ACC112 (cell line): Measurements from ENCODE around the gene TMEM87B.
A peak's percentile ranks its signal among the peaks of the same experiment; 100 is the strongest.
"Not testable (repeated sequence)": the region's sequence is repeated elsewhere in the genome, so short reads cannot be mapped to it uniquely, and the experiment has no call there.

ENCODE experiments used
- H2AFZ ChIP-seq: fragments of 200-600 bp; sonication (generic); one replicate; pipeline ENCODE4 v1.6.0; 2017; ENCODE audit warnings: antibody characterized with exemption, low read length; ENCODE audit not compliant: unreplicated experiment
- H3K27ac ChIP-seq: fragments of 200-600 bp; sonication (generic); 2 replicates; pipeline ENCODE4 v1.5.1; 2014; ENCODE audit warnings: low read depth, mild to moderate bottlenecking, antibody characterized with exemption, low read length, moderate library complexity
- H3K27me3 ChIP-seq: fragments of 200-600 bp; sonication (generic); 2 replicates; pipeline ENCODE4 v1.6.1; 2014; ENCODE audit warnings: mild to moderate bottlenecking, antibody characterized with exemption, low read length, moderate library complexity, mixed read lengths; ENCODE audit not compliant: insufficient read depth
- H3K36me3 ChIP-seq: fragments of 200-600 bp; sonication (generic); 2 replicates; pipeline ENCODE4 v1.6.1; 2016; ENCODE audit warnings: mild to moderate bottlenecking, antibody characterized with exemption, low read length, moderate library complexity, mixed read lengths; ENCODE audit not compliant: insufficient read depth
- H3K4me1 ChIP-seq: fragments of 200-600 bp; sonication (generic); one replicate; pipeline ENCODE4 v1.6.1; 2016; ENCODE audit warnings: low read length, mixed read lengths; ENCODE audit not compliant: insufficient read depth, unreplicated experiment, control insufficient read depth
- H3K4me3 ChIP-seq: fragments of 200-600 bp; sonication (generic); 2 replicates; pipeline ENCODE4 v1.5.1; 2014; ENCODE audit warnings: mild to moderate bottlenecking, low read depth, low read length
- H3K79me2 ChIP-seq: fragments of 200-600 bp; sonication (generic); one replicate; pipeline ENCODE4 v1.6.0; 2016; ENCODE audit warnings: low read length; ENCODE audit not compliant: control insufficient read depth, unreplicated experiment, insufficient read depth

TMEM87B gene

DNA sequence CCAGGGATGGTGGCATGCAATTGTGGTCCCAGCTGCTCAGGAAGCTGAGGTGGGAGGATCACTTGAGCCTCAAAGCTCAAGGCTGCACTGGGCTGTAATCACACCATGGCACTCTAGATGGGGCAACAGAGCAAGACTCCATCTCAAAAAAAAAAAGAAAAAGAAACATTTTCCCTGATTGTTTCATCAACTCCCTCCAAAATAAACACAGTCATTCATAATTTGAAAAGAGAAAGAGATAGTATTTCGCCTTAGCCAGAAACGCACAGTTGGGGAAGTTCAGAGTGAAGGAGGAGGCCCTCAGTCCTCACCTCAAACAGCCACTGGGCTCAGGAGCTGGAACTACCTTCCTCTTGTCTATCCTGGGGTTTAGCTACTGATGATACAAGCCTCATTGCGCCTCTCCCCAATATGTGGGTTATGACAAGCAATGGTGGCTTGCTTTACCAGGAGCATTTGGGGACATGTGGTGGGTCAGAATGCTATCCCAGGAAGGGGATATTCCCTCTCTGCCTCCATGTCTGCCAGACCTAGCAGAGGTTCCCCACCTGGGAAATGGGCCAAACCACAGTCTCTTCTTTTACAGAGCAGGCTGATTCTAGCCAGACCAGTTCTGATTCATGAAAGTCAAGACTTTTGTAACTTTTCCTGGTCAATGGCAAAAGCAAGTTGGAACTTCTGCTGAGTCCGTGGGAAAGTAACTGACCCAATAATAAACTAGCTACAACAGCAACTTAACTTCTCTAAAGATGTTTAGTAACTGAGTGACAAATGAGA is 22.2 kb upstream of the TMEM87B start:
- no peak overlapping the region for H3K4me3 ChIP-seq
- no peaks in the 10 kb centered on the region for H3K79me2 ChIP-seq
- H2AFZ ChIP-seq, result no peak overlapping the region
- H3K27me3 ChIP-seq, result no peaks in the 10 kb centered on the region
- peak overlapping the region; percentile 81 for H3K27ac ChIP-seq
- H3K36me3 ChIP-seq, result no peaks in the 10 kb centered on the region
- H3K4me1 ChIP-seq, result peaks cover 25% of the 10 kb centered on the region

DNA sequence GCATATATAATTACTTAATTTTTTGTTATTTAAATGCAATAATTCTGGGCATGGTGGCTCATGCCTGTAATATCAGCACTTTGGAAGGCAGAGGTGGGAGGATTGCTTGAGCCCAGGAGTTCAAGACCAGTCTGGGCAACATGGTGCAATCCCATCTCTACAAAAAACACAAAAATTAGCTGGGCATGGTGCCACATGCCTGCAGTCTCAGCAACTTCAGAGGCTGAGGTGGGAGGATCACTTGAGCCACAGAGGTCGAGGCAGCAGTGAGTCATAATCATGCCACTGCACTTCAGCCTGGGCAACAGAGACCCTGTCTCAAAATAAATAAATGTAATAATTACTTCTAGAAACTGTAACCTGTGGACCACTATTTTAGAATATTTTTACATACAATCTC is 21.5 kb upstream of the TMEM87B start:
- Histone ChIP-seq H3K27ac (peak overlapping the region; percentile 81), H3K4me3 (no peak overlapping the region), H3K79me2 (no peaks in the 10 kb centered on the region), H3K36me3 (no peaks in the 10 kb centered on the region), H2AFZ (no peak overlapping the region), H3K27me3 (no peaks in the 10 kb centered on the region), H3K4me1 (peaks cover 25% of the 10 kb centered on the region)

DNA sequence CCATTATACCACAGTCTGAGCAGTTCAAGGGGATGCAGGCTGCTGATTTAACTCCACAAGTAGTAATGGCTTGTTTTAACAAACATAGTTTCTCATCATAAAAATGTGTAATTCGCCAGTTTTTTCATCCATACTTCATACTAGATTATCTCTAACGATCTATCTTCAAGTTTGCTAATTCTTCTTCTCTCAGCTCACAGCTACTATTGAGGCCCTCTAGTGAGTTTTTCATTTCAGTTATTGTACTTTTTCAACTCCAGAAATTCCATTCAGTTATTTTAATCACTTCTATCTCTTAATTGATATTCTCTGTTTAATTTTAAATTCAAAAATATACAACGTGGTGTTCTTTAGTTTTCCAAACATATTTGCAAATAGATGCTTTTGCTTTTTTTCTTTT is 20.1 kb upstream of the TMEM87B start:
- Histone ChIP-seq H3K27ac (no peak overlapping the region), H2AFZ (no peak overlapping the region), H3K4me1 (peaks cover 25% of the 10 kb centered on the region), H3K79me2 (no peaks in the 10 kb centered on the region), H3K36me3 (no peaks in the 10 kb centered on the region), H3K27me3 (no peaks in the 10 kb centered on the region), H3K4me3 (no peak overlapping the region)

DNA sequence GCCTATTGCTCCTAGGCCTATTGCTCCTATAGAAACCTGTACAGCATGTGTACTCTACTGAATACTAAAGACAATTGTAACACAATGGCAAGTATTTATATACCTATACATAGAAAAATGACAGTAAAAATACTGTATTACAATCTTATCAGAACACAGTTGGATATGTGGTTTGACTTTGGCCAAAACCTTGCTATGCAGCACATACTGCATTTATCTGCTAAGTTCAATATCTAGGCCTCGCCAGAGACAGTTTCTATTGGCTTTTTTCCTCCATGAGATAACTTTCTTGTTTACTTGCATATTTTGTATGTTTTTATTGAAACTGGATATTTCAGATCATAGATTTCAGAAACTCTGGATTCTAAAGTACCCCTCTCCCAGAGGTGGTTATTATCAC is 19.3 kb upstream of the TMEM87B start:
- H3K27me3 ChIP-seq, result no peaks in the 10 kb centered on the region
- H2AFZ ChIP-seq, result no peak overlapping the region
- H3K79me2 ChIP-seq, result no peaks in the 10 kb centered on the region
- no peaks in the 10 kb centered on the region for H3K36me3 ChIP-seq
- peaks cover 25% of the 10 kb centered on the region for H3K4me1 ChIP-seq
- H3K4me3 ChIP-seq, result no peak overlapping the region
- H3K27ac ChIP-seq, result no peak overlapping the region

DNA sequence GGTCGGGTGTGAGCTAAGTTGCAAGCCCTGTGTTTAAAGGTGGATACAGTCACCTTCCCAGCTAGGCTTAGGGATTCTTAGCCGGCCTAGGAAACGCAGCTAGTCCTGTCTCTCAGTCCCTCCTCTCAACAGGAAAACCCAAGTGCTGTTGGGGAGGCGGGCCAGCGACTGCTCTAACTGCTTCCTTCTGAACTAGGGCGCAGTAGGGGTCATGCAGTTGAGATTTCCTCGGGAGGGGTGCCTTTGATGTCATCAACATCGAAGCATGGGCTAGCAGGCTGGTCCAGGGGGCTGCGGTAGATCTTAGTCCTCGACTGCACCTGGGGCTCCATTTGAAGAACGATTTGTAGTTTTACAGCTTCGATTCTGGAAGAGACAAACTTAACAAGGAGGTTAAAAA is 15.5 kb upstream of the TMEM87B start:
- H3K27me3 ChIP-seq, H3K79me2 ChIP-seq, H3K27ac ChIP-seq, H3K4me3 ChIP-seq, H2AFZ ChIP-seq, H3K4me1 ChIP-seq, H3K36me3 ChIP-seq: not testable (repeated sequence)

DNA sequence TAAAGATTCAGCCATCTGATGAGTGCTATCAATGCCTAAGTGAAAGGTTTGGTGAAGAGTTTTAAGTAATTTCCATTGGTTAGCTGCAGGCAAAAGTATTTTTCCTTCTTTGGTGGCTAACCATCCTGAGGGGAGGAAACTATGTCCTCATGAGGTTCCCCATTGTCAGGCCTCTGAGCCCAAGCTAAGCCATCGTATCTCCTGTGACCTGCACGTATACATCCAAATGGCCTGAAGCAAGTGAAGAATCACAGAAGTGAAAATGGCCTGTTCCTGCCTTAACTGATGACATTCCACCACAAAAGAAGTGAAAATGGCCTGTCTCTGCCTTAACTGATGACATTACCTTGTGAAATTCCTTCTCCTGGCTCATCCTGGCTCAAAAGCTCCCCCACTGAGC is 15.0 kb upstream of the TMEM87B start:
- H3K36me3 ChIP-seq, H3K79me2 ChIP-seq, H3K27me3 ChIP-seq, H3K4me1 ChIP-seq, H3K4me3 ChIP-seq, H3K27ac ChIP-seq, H2AFZ ChIP-seq: not testable (repeated sequence)

DNA sequence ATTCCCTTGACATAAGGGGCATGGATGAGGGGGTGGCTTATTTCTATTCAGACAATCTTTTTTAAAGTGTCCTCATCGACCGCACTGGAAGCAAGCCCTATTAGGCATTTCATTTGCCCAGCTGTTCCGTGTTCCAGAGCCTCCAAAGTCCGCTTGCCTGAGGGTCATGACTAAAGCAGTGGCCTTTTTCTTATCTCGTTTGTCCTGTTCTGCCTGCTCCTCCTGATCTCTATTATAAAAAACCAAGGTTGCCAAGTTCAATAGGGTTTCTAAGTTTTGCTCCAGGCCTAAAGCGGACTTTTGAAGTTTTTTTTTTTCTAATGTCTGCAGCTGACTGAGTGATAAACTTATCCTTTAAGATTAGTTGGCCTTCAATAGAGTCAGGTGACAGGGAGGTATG is 13.6 kb upstream of the TMEM87B start:
- H3K36me3 ChIP-seq, H3K27me3 ChIP-seq, H3K4me3 ChIP-seq, H3K27ac ChIP-seq, H3K79me2 ChIP-seq, H3K4me1 ChIP-seq, H2AFZ ChIP-seq: not testable (repeated sequence)

DNA sequence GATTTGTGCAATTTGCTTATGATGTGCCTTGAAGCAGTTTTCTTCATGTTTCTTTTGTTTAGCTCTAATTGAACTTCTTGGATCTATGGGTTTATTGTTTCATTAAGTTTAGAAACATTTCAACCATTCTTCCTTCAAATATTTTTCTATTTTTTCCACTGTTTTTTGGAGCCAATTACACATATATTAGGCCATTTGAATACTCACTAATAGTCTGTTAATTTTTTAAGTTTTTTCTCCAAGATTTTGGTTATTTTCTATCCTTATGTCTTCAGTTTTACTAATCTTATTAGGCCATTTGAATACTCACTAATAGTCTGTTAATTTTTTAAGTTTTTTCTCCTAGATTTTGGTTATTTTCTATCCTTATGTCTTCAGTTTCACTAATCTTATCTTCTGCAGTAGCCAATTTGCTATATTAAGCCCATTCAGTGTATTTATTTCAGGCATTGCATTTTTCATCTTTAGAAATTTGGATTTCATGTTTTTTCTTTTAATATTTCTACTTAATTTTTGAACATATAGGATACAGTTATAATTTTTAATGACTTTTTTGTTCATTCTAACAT is 9.5 kb upstream of the TMEM87B start:
- Histone ChIP-seq H3K36me3 (no peaks in the 10 kb centered on the region), H3K79me2 (no peaks in the 10 kb centered on the region), H3K27me3 (no peaks in the 10 kb centered on the region), H3K4me3 (no peak overlapping the region), H3K4me1 (no peaks in the 10 kb centered on the region), H2AFZ (no peak overlapping the region), H3K27ac (no peak overlapping the region)

DNA sequence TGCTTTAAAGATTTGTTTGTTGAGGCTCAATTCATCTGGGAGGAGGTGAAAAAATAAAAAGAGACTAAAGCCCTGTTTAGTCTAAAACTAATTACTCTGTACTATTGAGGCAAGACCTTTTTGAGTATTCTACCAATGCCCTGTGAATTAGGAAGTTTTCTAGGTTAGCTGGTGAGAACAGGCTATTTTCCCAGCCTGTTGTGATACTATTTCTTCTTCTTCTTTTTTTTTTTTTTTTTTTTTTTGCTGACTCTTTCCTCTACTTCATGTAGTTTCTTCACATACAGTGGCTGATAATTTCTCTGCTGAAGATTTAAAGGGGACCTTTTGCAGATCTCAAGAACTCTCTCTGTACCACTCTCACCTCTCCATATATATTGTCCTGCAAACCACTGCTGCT is 8.8 kb upstream of the TMEM87B start:
- H3K27me3 ChIP-seq, result no peaks in the 10 kb centered on the region
- H3K4me1 ChIP-seq, result no peaks in the 10 kb centered on the region
- no peaks in the 10 kb centered on the region for H3K79me2 ChIP-seq
- H3K27ac ChIP-seq, result no peak overlapping the region
- H3K4me3 ChIP-seq, result no peak overlapping the region
- H2AFZ ChIP-seq, result no peak overlapping the region
- no peaks in the 10 kb centered on the region for H3K36me3 ChIP-seq

DNA sequence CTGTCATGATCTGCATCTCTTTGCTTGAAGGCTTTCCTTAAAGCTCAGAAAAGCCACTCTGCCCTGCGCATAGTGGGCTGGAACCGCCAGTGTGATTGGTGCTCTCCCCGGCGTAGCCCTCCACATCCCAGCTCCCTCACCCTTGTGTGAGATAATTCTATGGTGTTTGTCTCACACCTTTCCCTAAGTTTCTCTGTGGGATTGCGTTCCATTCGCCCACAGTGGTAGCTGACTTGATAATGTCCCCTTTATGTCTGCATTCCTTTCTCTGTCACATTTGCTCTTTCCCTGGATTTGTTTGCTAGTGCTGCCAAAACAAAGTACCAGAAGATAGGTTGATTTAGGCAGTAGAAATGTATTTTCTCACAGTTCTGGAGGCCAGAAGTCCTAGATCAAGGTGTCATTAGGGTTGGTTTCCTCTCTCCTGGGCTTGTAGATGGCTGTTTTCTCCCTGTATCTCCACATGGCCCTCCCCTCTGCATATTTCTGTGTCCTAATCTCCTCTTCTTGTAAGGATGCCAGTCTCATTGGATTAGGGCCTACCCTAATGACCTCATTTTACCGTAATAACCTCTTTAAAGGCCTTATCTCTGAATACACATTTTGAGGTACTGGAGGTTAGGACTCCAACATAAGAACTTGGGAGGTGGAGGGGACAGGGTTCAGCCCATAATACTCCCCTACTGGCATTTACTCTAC is 7.4 kb upstream of the TMEM87B start:
- Histone ChIP-seq H3K36me3 (no peaks in the 10 kb centered on the region), H2AFZ (no peak overlapping the region), H3K4me1 (no peaks in the 10 kb centered on the region), H3K79me2 (no peaks in the 10 kb centered on the region), H3K4me3 (no peak overlapping the region), H3K27me3 (no peaks in the 10 kb centered on the region), H3K27ac (no peak overlapping the region)

DNA sequence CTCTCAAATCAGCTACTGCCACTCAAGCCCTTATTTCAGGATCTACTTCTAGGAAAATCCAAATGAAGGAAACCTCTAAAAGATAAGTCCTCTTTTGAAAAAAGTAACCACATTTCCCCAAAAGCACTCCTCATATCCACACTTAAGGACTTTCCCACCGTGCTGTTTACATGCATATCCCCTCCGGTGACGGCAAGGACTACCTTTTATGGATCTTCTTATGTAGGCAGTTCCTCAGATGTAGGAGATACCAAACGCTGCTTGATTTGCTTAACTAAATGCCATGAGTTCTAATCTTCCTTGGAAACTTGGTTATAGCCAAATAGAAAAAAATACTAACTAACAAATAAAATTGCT is 6.9 kb upstream of the TMEM87B start:
- peaks cover 1% of the 10 kb centered on the region for H3K4me1 ChIP-seq
- H3K79me2 ChIP-seq, result no peaks in the 10 kb centered on the region
- H3K36me3 ChIP-seq, result no peaks in the 10 kb centered on the region
- no peak overlapping the region for H3K4me3 ChIP-seq
- H2AFZ ChIP-seq, result no peak overlapping the region
- no peaks in the 10 kb centered on the region for H3K27me3 ChIP-seq
- H3K27ac ChIP-seq, result no peak overlapping the region
